ENCODE results near the gene BNC2. TPM values are rescaled to one million over a fixed set of nuclear protein-coding genes. Genes with fewer than 3 reads are reported as not detected.

Gene BNC2
- total and polyA plus RNA-seq, 2 of the 13 experiments (the other 11 are each of a cell fraction or from before 2014, with no cell fraction given), result not detected

GRCh38 chr9:16701347-16701746 is 169.1 kb downstream of the BNC2 start:
- intact Hi-C loops (cut with micrococcal nuclease; ENCODE audit: unreplicated experiment) (no loop called here), in situ Hi-C loops (cut with HindIII; ENCODE audit: extremely low pct_ligation_motif_present, low pct_unique_long_range_greater_than_20kb) (no loop called here)
- H2AFZ ChIP-seq (ENCODE audit: low read length), result no peak overlapping the region
- no peak for DNase-seq (ENCODE audit: low spot score)
- no peaks in the 10 kb centered on the region for H3K27me3 ChIP-seq (ENCODE audit: control insufficient read depth in 1 of 2, insufficient read depth in 2 of 2, low read length in 2 of 2)
- no peak overlapping the region for H3K27ac ChIP-seq (ENCODE audit: extremely low read length, insufficient read depth, low read length)
- FAIRE-seq, result no peak
- H3K79me2 ChIP-seq (ENCODE audit: insufficient read depth, low read length), result no peaks in the 10 kb centered on the region
- no peak overlapping the region for H3K4me3 ChIP-seq (replicated peaks in 1 of 3; ENCODE audit: insufficient read depth in 1 of 3, low read depth in 2 of 3, low read length in 3 of 3)
- ChIA-PET POLR2A (no interaction called here), CTCF (ENCODE audit: low intra/inter-chr PET ratio, low total read pairs) (no interaction called here)
- ATAC-seq, result no peak
- TF ChIP-seq ZFP1 (CRISPR knock-in tag; IDR thresholded peaks at IDR 0.05), result no peak
- TF ChIP-seq ZNF274 (CRISPR knock-in tag; IDR thresholded peaks at IDR 0.05), result no peak
- no peak for TF ChIP-seq THAP7 (CRISPR knock-in tag; IDR thresholded peaks at IDR 0.05)
- TF ChIP-seq ZEB1 (IDR thresholded peaks at IDR 0.05; ENCODE audit: insufficient replicate concordance, low read depth), result no peak
- TF ChIP-seq U2AF1 (optimal IDR thresholded peaks at IDR 0.05; ENCODE audit: low read depth, low read length), result no peak
- no peak for TF ChIP-seq ZNF256 (CRISPR knock-in tag; conservative IDR thresholded peaks at IDR 0.05)
- no peak for TF ChIP-seq ZNF337 (CRISPR knock-in tag; IDR thresholded peaks at IDR 0.05; ENCODE audit: borderline replicate concordance, low read depth)
- TF ChIP-seq SMARCE1 (IDR thresholded peaks at IDR 0.05; ENCODE audit: borderline replicate concordance), result no peak
- no peak for TF ChIP-seq ZNF296 (CRISPR knock-in tag; conservative IDR thresholded peaks at IDR 0.05)
- H3K36me3 ChIP-seq (replicated peaks in 1 of 2; ENCODE audit: control insufficient read depth in 1 of 2, insufficient read depth in 2 of 2, low read length in 2 of 2), result no peaks in the 10 kb centered on the region
- H3K4me2 ChIP-seq (ENCODE audit: low read depth, low read length), result no peak overlapping the region
- H4K20me1 ChIP-seq (ENCODE audit: insufficient read depth, low read length), result no peaks in the 10 kb centered on the region
- no peaks in the 10 kb centered on the region for H3K9me3 ChIP-seq (ENCODE audit: low read length)
- no TSS peak for BruUV-seq (replicated peaks)
- no peaks in the 10 kb centered on the region for H3K4me1 ChIP-seq (ENCODE audit: insufficient read depth, low read length)
- no peak overlapping the region for H3K9ac ChIP-seq (ENCODE audit: insufficient read depth, low read depth, low read length)
- WGBS (ENCODE audit: low lambda C conversion rate), result 0% methylated on average over 2 of the region's 2 CpGs

GRCh38 chr9:16693616-16694015 is 176.9 kb downstream of the BNC2 start:
- intact Hi-C loops (cut with micrococcal nuclease; ENCODE audit: unreplicated experiment), result no loop called here
- CTCF ChIA-PET (ENCODE audit: low intra/inter-chr PET ratio, low total read pairs), result no interaction called here
- ATAC-seq, result no peak

More at GRCh38 chr9:16693616-16694015, 176.9 kb downstream of the BNC2 start:
- no peaks in the 10 kb centered on the region for H3K27me3 ChIP-seq (ENCODE audit: control insufficient read depth in 1 of 2, insufficient read depth in 2 of 2, low read length in 2 of 2)
- no peak for DNase-seq (ENCODE audit: low spot score)
- BruUV-seq (replicated peaks), result no TSS peak
- H4K20me1 ChIP-seq (ENCODE audit: insufficient read depth, low read length), result no peaks in the 10 kb centered on the region
- no peak overlapping the region for H3K27ac ChIP-seq (ENCODE audit: extremely low read length, insufficient read depth, low read length)
- no peak for FAIRE-seq
- H3K4me3 ChIP-seq (replicated peaks in 1 of 3; ENCODE audit: insufficient read depth in 1 of 3, low read depth in 2 of 3, low read length in 3 of 3), result no peak overlapping the region
- 7% methylated on average over 3 of the region's 3 CpGs for WGBS (ENCODE audit: low lambda C conversion rate)
- H3K9me3 ChIP-seq (ENCODE audit: low read length), result no peaks in the 10 kb centered on the region
- no peaks in the 10 kb centered on the region for H3K79me2 ChIP-seq (ENCODE audit: insufficient read depth, low read length)
- in situ Hi-C loops (cut with HindIII; ENCODE audit: extremely low pct_ligation_motif_present, low pct_unique_long_range_greater_than_20kb), result no loop called here
- H3K9ac ChIP-seq (ENCODE audit: insufficient read depth, low read depth, low read length), result no peak overlapping the region
- no peak overlapping the region for H3K4me2 ChIP-seq (ENCODE audit: low read depth, low read length)
- no peak overlapping the region for H2AFZ ChIP-seq (ENCODE audit: low read length)
- POLR2A ChIA-PET, result no interaction called here
- no peaks in the 10 kb centered on the region for H3K36me3 ChIP-seq (replicated peaks in 1 of 2; ENCODE audit: control insufficient read depth in 1 of 2, insufficient read depth in 2 of 2, low read length in 2 of 2)
- no peak for TF ChIP-seq ARID2 (CRISPR knock-in tag; IDR thresholded peaks at IDR 0.05; ENCODE audit: borderline replicate concordance)
- no peak for TF ChIP-seq ZNF570 (CRISPR knock-in tag; IDR thresholded peaks at IDR 0.05; ENCODE audit: borderline replicate concordance)
- no peak for TF ChIP-seq ZNF674 (CRISPR knock-in tag; IDR thresholded peaks at IDR 0.05; ENCODE audit: low read depth)
- TF ChIP-seq ZNF564 (CRISPR knock-in tag; IDR thresholded peaks at IDR 0.05), result no peak
- TF ChIP-seq BRD4 (CRISPR knock-in tag; IDR thresholded peaks at IDR 0.05), result no peak
- TF ChIP-seq PHB2 (IDR thresholded peaks at IDR 0.05; ENCODE audit: partially characterized antibody), result no peak
- TF ChIP-seq ZMYM2 (CRISPR knock-in tag; IDR thresholded peaks at IDR 0.05), result no peak
- H3K4me1 ChIP-seq (ENCODE audit: insufficient read depth, low read length), result no peaks in the 10 kb centered on the region
